BJ (cell line): Measurements from ENCODE around the gene KIF17. TPM values are rescaled to one million over a fixed set of nuclear protein-coding genes. Genes with fewer than 3 reads are reported as not detected.

Experiments
- CTCF ChIA-PET: fragments of 350-600 bp; formaldehyde crosslinking; extraction: SDS; loops from one replicate; lab custom pipeline; 2021; ENCODE audit warnings: antibody characterized with exemption, inconsistent platforms; lab: Yijun Ruan, JAX
- POLR2A ChIA-PET: fragments of 300-600 bp; sonication (Branson Sonifier 250); formaldehyde crosslinking; extraction: SDS; loops from one replicate; lab custom pipeline; 2021; ENCODE audit warnings: antibody characterized with exemption; lab: Charles Lee
- DNase-seq: peaks from one replicate; pipeline ENCODE4 v3.0.0-alpha.2; 2011; ENCODE audit warnings: low read depth
- H3K27me3 ChIP-seq: 2 replicates; pipeline ENCODE4 v1.6.0; 2011; ENCODE audit warnings: low read length; ENCODE audit not compliant: control insufficient read depth, insufficient read depth
- H3K36me3 ChIP-seq: 2 replicates; pipeline ENCODE4 v1.5.1; 2011; ENCODE audit warnings: low read length; ENCODE audit not compliant: control insufficient read depth, insufficient read depth
- H3K4me3 ChIP-seq: 2 replicates; pipeline ENCODE4 v1.5.1; 2011; ENCODE audit warnings: low read depth, mild to moderate bottlenecking, control low read depth, low read length
- CTCF ChIP-seq: IDR thresholded peaks from 2 replicates; pipeline ENCODE4 v1.5.1; 2011; ENCODE audit warnings: low read depth, mild to moderate bottlenecking, control low read depth, inconsistent platforms, low read length, moderate library complexity; ENCODE audit not compliant: insufficient read depth
- polyA plus RNA-seq: library from polyadenylated mRNA; depleted of rRNA; stranded (reverse); fragments of >200 nt; gene quantifications from 2 replicates; pipeline ENCODE4 v1.2.3, GENCODE V29; 2011

The KIF17 gene
- polyA plus RNA-seq, 1 experiment = 3.7 TPM

- no peak for DNase-seq
- TF ChIP-seq CTCF = peak; percentile 83
- Histone ChIP-seq H3K36me3 (peaks cover 9% of the 10 kb centered on the region), H3K4me3 (peak within 1 kb of the TSS; percentile 87), H3K27me3 (no peaks in the 10 kb centered on the region)
- ChIA-PET POLR2A (interaction anchor here (0.6 to 0.7 kb wide), 2 partner anchors 32 to 82 kb away, joined by 3 to 15 read pairs; no protein-coding TSS in a partner anchor), CTCF (interaction anchor here (0.6 to 8.0 kb wide), 44 partner anchors 9 to 298 kb away, joined by 3 to 125 read pairs (median 5); partner anchors contain the start of genes CAMK2N1, CDA and FAM43B)
Observed at GRCh38 chr1:20633190-20634064, 84.4 kb downstream of the KIF17 start, which contains the start of gene PINK1. Gene PINK1, plus strand, starts transcription at chr1:20633458. Its CDS starts 91 bp downstream, at chr1:20633549.

- ChIA-PET CTCF (interaction anchor here (0.7 to 8.0 kb wide), 29 partner anchors 8 to 299 kb away, joined by 3 to 125 read pairs (median 5); partner anchors contain the start of genes CAMK2N1, CDA and FAM43B), POLR2A (interaction anchor here (0.6 kb wide), 1 partner anchor 36 kb away, joined by 3 read pairs; no protein-coding TSS in a partner anchor)
- DNase-seq = no peak
Observed at GRCh38 chr1:20632386-20632785, 85.4 kb downstream of the KIF17 start.

GRCh38 chr1:20630729-20631128, 87.1 kb downstream of the KIF17 start:
- ChIA-PET POLR2A (no interaction called here), CTCF (interaction anchor here (0.9 to 8.0 kb wide), 9 partner anchors 9 to 107 kb away, joined by 3 to 125 read pairs (median 5); partner anchors contain the start of gene CDA)
- no peak for TF ChIP-seq CTCF

More at GRCh38 chr1:20632386-20632785, 85.4 kb downstream of the KIF17 start:
- no peak for TF ChIP-seq CTCF
- no peak overlapping the region for H3K4me3 ChIP-seq
- 0 out of 2 replicates have a peak, but pooled peaks cover 1% of the 10 kb centered on the region for H3K36me3 ChIP-seq
- no peaks in the 10 kb centered on the region for H3K27me3 ChIP-seq

GRCh38 chr1:20626524-20626923, 91.3 kb downstream of the KIF17 start:
- no peak for TF ChIP-seq CTCF
- ChIA-PET POLR2A (no interaction called here), CTCF (no interaction called here)
- no peaks in the 10 kb centered on the region for H3K27me3 ChIP-seq
- H3K36me3 ChIP-seq = no peaks in the 10 kb centered on the region
- H3K4me3 ChIP-seq = no peak overlapping the region
- DNase-seq = no peak

More at GRCh38 chr1:20630729-20631128, 87.1 kb downstream of the KIF17 start:
- Histone ChIP-seq H3K36me3 (no peaks in the 10 kb centered on the region), H3K27me3 (no peaks in the 10 kb centered on the region), H3K4me3 (no peak overlapping the region)
- no peak for DNase-seq

- TF ChIP-seq CTCF = no peak
- Histone ChIP-seq H3K36me3 (no peaks in the 10 kb centered on the region), H3K27me3 (no peaks in the 10 kb centered on the region), H3K4me3 (no peak overlapping the region)
- no peak for DNase-seq
- ChIA-PET CTCF (interaction anchor here (1.0 to 2.6 kb wide), 2 partner anchors 8 to 10 kb away, joined by 3 to 7 read pairs; no protein-coding TSS in a partner anchor), POLR2A (no interaction called here)
Observed at GRCh38 chr1:20626098-20626427, 91.7 kb downstream of the KIF17 start.
